Parathyroid adenoma (tissue), 2 donors: ENCODE measurements around the gene GFER.

Experiments
- H2AFZ ChIP-seq: fragments of 300-600 bp; sonication (generic); one replicate; pipeline ENCODE4 v1.7.0; 2017; ENCODE audit warnings: antibody characterized with exemption, mild to moderate bottlenecking
- H3K27ac ChIP-seq: fragments of 300-600 bp; sonication (generic); one replicate; pipeline ENCODE4 v1.7.0; 2017
- H3K27me3 ChIP-seq: fragments of 300-600 bp; sonication (generic); one replicate; pipeline ENCODE4 v1.7.0; 2017; ENCODE audit warnings: low read length; ENCODE audit not compliant: control insufficient read depth, insufficient read depth
- H3K36me3 ChIP-seq: fragments of 300-600 bp; sonication (generic); one replicate; pipeline ENCODE4 v1.7.0; 2017; ENCODE audit warnings: low read length; ENCODE audit not compliant: control insufficient read depth, insufficient read depth
- H3K4me1 ChIP-seq: fragments of 300-600 bp; sonication (generic); one replicate; pipeline ENCODE4 v1.7.0; 2017; ENCODE audit warnings: control low read depth
- H3K4me2 ChIP-seq: fragments of 300-600 bp; sonication (generic); one replicate; pipeline ENCODE4 v1.7.0; 2017; ENCODE audit warnings: low read length
- H3K4me3 ChIP-seq: fragments of 300-600 bp; sonication (generic); one replicate; pipeline ENCODE4 v1.7.0; 2017; ENCODE audit warnings: low read depth, low read length
- H3K79me2 ChIP-seq: fragments of 300-600 bp; sonication (generic); one replicate; pipeline ENCODE4 v1.7.0; 2017; ENCODE audit warnings: control low read depth
- H3K9ac ChIP-seq: fragments of 300-600 bp; sonication (generic); one replicate; pipeline ENCODE4 v1.7.0; 2017; ENCODE audit warnings: mild to moderate bottlenecking
- H3K9me3 ChIP-seq: fragments of 300-600 bp; sonication (generic); one replicate; pipeline ENCODE4 v1.7.0; 2017; ENCODE audit warnings: low read length; ENCODE audit not compliant: control insufficient read depth
- TF ChIP-seq, protein P1 (sequence below): fragments of 300-600 bp; sonication (generic); IDR thresholded peaks from one replicate; pipeline ENCODE4 v1.7.0; 2017; ENCODE audit warnings: antibody characterized with exemption, mild to moderate bottlenecking
- donor health status: primary hyperparathyroidism.

The GFER gene

GRCh38 chr16:1990101-1990350 lies 6.0 kb downstream of the GFER start:
- Histone ChIP-seq H3K9ac (no peak overlapping the region), H3K4me1 (peaks cover 5% of the 10 kb centered on the region), H3K27ac (no peak overlapping the region), H3K36me3 (no peaks in the 10 kb centered on the region), H3K4me2 (no peak overlapping the region), H3K4me3 (peak overlapping the region; percentile 68), H3K79me2 (no peaks in the 10 kb centered on the region), H3K27me3 (no peaks in the 10 kb centered on the region), H3K9me3 (no peaks in the 10 kb centered on the region), H2AFZ (peak overlapping the region; percentile 73)
- TF ChIP-seq, protein P1, sequence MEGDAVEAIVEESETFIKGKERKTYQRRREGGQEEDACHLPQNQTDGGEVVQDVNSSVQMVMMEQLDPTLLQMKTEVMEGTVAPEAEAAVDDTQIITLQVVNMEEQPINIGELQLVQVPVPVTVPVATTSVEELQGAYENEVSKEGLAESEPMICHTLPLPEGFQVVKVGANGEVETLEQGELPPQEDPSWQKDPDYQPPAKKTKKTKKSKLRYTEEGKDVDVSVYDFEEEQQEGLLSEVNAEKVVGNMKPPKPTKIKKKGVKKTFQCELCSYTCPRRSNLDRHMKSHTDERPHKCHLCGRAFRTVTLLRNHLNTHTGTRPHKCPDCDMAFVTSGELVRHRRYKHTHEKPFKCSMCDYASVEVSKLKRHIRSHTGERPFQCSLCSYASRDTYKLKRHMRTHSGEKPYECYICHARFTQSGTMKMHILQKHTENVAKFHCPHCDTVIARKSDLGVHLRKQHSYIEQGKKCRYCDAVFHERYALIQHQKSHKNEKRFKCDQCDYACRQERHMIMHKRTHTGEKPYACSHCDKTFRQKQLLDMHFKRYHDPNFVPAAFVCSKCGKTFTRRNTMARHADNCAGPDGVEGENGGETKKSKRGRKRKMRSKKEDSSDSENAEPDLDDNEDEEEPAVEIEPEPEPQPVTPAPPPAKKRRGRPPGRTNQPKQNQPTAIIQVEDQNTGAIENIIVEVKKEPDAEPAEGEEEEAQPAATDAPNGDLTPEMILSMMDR: no peak

DNA sequence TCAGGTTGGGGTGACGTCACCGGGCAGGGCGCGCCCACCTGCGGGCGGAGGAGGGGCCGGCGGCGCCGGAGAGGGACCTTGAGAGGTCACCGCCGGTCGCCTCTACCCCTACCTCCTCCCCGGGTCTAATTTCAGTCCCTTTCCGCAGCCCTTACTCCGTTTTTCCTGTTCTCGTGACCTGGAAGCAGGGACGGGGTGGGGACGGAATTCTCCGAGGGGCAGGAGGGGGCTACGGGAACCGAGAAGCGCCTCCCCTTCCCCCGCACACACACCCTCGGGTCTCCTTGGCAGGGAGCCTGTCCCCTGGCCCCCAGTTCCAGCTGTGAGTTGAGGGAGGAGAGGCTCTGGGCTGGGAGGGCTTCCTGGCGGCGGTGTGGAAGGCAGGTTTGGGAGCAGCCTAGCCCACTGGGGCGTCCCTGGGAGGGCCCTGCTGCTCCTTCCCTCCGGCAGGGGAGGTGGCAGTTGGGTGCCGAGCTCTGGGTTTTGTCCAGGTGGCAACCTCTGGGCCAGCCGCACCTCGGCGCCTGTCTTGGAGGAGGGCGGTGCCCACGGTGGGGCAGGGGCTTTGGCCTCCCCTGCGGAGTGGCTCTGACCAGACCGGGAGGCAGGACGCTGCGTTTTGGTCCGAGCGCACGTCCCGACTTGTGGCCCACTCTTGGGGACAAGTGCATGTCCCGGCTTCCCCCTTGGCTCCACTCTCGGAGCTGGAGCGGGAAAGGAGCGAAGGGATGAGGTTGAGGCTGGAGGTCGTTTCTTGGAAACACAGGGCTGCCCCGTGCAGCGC lies 6.5 kb downstream of the GFER start:
- Histone ChIP-seq H3K79me2 (no peaks in the 10 kb centered on the region), H3K9me3 (no peaks in the 10 kb centered on the region), H3K4me1 (peaks cover 3% of the 10 kb centered on the region), H2AFZ (peak overlapping the region; percentile 73), H3K36me3 (no peaks in the 10 kb centered on the region), H3K4me2 (peak overlapping the region; percentile 89), H3K27me3 (no peaks in the 10 kb centered on the region), H3K4me3 (peak overlapping the region; percentile 68), H3K27ac (no peak overlapping the region), H3K9ac (no peak overlapping the region)
- TF ChIP-seq, protein P1: no peak

DNA sequence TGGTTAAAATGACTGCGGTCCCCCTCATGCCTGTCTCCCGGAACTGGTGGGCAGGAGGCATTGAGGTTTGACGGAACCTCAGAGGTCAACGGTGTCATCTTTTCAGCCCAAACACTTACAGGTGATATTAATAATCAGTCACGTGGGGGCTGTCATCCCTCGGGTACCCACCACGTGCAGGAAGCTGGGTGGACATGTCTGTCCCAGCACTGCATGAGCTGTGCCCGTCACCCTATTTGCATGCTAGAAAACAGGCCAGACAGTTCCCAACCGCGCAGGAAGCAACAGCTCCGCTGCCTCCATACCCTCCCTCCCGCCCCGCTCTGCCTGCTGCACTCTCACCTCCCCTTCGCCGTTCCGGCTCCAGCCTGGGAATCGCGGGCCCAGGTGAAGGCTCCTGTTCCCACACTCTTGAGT lies 7.2 kb downstream of the GFER start:
- Histone ChIP-seq H3K9ac (no peak overlapping the region), H3K79me2 (no peaks in the 10 kb centered on the region), H3K4me1 (peaks cover 3% of the 10 kb centered on the region), H3K27ac (no peak overlapping the region), H3K4me2 (no peak overlapping the region), H2AFZ (no peak overlapping the region), H3K4me3 (no peak overlapping the region), H3K9me3 (no peaks in the 10 kb centered on the region), H3K36me3 (no peaks in the 10 kb centered on the region), H3K27me3 (no peaks in the 10 kb centered on the region)
- TF ChIP-seq, protein P1: no peak

- Histone ChIP-seq H3K36me3 (no peaks in the 10 kb centered on the region), H3K27me3 (no peaks in the 10 kb centered on the region), H3K4me1 (peaks cover 3% of the 10 kb centered on the region), H3K9ac (no peak overlapping the region), H3K4me2 (no peak overlapping the region), H2AFZ (no peak overlapping the region), H3K79me2 (no peaks in the 10 kb centered on the region), H3K27ac (no peak overlapping the region), H3K9me3 (no peaks in the 10 kb centered on the region), H3K4me3 (peak overlapping the region; percentile 11)
- TF ChIP-seq, protein P1: no peak
Observed at GRCh38 chr16:1991588-1991947, 7.6 kb downstream of the GFER start.
